HFFc6 (cell line): ENCODE data around the gene SPATS2L. TPM values are rescaled to one million over a fixed set of nuclear protein-coding genes. Genes with fewer than 3 reads are reported as not detected.

Experiments
- DNase-seq: peaks from one replicate; pipeline ENCODE4 v3.0.0-alpha.2; 2018
- H3K27ac Mint-ChIP-seq: 2 replicates; pipeline ENCODE4 v1.8.0; 2020; ENCODE audit warnings: mild to moderate bottlenecking, mixed read lengths
- H3K27me3 Mint-ChIP-seq: 2 replicates; pipeline ENCODE4 v1.8.0; 2021; ENCODE audit warnings: mild to moderate bottlenecking, moderate library complexity, mixed read lengths; ENCODE audit not compliant: insufficient read depth
- H3K36me3 Mint-ChIP-seq: 2 replicates; pipeline ENCODE4 v1.8.0; 2021; ENCODE audit warnings: low read depth, mixed read lengths
- H3K4me1 Mint-ChIP-seq: 2 replicates; pipeline ENCODE4 v1.8.0; 2020; ENCODE audit warnings: low read depth, mixed read lengths
- H3K4me3 Mint-ChIP-seq: 2 replicates; pipeline ENCODE4 v1.8.0; 2020; ENCODE audit warnings: mild to moderate bottlenecking, moderate library complexity, mixed read lengths
- H3K9me3 Mint-ChIP-seq: 2 replicates; pipeline ENCODE4 v1.8.0; 2020; ENCODE audit warnings: mild to moderate bottlenecking, mixed read lengths
- total RNA-seq, 6 experiments: library from RNA; stranded (reverse); fragmentation: NEBNext Ultra II Directional; extraction: Animal tissue kit (Norgen Biotek cat#: 25700); gene quantifications; 2 replicates in 1 of 6; 3 replicates in 5 of 6; pipeline ENCODE4 v1.2.3, GENCODE V29; 2021
- TF ChIP-seq, protein P1 (sequence below): fragments of 200-600 bp; sonication (generic); IDR thresholded peaks from 2 replicates; pipeline ENCODE4 v1.5.0; 2021; ENCODE audit warnings: antibody characterized with exemption, mild to moderate bottlenecking

Gene SPATS2L
- total RNA-seq, 6 experiments from 2014 or later: 146 to 205 (median 198) TPM

DNA sequence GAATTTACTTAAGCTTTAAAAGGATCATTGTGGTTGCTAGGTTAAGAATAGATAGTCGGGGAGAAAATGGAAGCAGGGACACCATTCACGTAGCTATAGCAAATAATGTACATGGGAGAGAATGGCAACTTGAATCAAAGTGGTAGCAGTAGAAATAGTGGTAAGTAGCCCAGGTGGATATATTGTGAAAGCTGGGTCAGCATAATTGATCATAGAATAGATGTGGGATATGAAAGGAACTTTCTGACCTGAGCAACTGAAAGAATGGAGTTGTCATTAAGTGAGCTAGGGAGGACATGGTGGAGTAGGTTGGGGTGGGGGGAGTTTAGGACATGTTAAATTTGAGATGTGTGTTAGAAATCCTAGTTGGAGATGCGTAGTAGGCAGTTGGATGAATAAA is 221.7 kb downstream of the SPATS2L start:
- TF ChIP-seq, protein P1, sequence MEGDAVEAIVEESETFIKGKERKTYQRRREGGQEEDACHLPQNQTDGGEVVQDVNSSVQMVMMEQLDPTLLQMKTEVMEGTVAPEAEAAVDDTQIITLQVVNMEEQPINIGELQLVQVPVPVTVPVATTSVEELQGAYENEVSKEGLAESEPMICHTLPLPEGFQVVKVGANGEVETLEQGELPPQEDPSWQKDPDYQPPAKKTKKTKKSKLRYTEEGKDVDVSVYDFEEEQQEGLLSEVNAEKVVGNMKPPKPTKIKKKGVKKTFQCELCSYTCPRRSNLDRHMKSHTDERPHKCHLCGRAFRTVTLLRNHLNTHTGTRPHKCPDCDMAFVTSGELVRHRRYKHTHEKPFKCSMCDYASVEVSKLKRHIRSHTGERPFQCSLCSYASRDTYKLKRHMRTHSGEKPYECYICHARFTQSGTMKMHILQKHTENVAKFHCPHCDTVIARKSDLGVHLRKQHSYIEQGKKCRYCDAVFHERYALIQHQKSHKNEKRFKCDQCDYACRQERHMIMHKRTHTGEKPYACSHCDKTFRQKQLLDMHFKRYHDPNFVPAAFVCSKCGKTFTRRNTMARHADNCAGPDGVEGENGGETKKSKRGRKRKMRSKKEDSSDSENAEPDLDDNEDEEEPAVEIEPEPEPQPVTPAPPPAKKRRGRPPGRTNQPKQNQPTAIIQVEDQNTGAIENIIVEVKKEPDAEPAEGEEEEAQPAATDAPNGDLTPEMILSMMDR: no peak
- Mint-ChIP-seq H3K4me1 (peaks cover 35% of the 10 kb centered on the region), H3K4me3 (peak overlapping the region; percentile 94; the same call in 1 of the 2 replicates), H3K36me3 (no peaks in the 10 kb centered on the region), H3K27ac (peak overlapping the region; percentile 18; the same call in 1 of the 2 replicates), H3K9me3 (no peaks in the 10 kb centered on the region), H3K27me3 (no peaks in the 10 kb centered on the region)
- no peak for DNase-seq

Other genes starting within 250 kb of the SPATS2L start
- gene KCTD18, start 203.4 kb downstream of the SPATS2L start, total RNA-seq: 10 to 100 TPM; 11.2 to 14.6 (median 13.3) TPM
- 10 to 100 TPM; 10.6 to 22.3 (median 20.5) TPM for gene SGO2, start 219.5 kb downstream of the SPATS2L start, total RNA-seq